ENCODE data around the gene PHRF1.
A peak's percentile ranks its signal among the peaks of the same experiment; 100 is the strongest.

The PHRF1 gene

DNA sequence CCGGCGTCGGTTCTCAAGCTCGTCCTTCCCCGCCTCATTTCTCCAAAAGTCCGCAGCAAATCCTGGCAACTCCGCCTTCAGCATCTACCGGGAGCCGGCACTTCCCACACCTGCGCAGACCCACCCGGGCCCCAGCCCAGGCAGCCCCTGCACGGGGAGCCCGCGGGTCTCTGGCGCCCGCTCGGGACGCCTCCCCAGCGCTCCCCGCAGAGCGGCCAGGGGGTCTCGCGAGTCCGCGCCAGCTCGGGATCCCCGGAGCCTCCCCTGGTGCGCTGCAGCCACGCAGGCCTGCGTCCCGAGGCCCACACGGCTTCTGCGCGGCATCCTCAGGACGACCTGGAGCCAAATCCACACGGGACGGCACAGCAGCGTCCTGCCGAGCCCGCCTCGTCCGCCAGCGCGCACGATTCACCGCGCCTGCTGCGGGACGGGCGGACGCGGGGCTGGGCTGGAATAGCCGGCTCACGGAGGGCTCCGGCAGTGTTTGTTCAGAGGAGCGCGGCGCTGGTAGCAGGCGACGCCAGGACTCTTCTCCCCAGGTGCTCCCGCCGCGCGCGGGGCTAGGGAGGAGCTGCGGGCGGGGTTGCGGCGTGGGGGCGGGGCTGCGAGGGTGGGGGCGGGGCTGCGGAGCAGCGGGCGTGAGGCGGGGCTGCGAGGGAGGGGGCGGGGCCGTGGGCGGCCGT, 816 bp upstream of the PHRF1 start:
- peak; percentile 93 for DNase-seq

DNA sequence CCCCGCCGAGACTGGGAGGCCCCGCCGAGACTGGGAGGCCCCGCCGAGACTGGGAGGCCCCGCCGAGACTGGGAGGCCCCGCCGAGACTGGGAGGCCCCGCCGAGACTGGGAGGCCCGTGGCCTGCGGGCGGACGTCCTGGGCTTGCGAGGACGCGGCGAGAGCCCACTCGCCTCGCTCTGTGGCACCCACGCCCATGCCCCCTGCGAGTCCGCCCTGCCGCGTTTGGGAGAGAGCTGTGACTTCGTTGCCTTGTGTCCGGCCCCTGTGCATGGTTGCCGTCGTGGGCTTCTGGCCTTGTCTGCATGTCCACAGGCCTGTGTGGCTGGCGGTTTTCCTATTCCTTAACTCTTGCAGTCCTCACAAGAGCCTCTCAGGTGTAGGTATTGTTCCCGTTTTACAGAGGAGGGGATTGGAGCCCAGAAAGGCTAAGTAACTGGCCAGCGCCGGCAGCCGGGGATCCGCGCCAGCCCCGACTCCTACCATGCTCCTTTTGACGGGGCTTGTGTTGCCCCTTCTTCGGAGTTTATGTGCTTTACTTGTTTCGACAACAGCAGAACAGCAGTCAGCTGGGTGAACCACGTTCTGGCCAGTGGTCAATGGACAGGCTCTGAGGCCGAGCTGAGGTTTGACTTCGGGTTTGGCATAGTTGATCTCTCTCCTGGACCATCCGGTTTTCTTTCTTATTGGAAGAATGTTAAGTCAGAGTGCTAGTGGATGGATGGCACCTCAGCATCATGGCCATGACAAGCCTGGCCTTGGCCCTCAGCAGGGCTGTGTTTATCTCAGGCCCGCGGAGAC, 741 bp downstream of the PHRF1 start:
- DNase-seq: no peak

DNA sequence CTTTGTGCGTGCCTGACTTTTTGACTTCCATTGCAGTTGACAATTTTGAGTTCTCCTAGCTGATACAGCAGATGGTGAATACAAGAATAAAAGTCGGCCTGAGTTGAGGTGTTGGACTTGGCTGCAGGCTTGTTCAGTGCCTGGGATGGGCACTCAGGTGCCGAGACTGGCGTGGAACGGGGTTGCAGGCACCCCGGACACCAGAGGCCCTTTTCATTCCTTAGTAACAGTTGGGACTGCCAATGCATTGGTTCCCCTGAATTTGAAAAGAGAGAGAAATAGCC, 1.3 kb downstream of the PHRF1 start:
- DNase-seq: no peak

DNA sequence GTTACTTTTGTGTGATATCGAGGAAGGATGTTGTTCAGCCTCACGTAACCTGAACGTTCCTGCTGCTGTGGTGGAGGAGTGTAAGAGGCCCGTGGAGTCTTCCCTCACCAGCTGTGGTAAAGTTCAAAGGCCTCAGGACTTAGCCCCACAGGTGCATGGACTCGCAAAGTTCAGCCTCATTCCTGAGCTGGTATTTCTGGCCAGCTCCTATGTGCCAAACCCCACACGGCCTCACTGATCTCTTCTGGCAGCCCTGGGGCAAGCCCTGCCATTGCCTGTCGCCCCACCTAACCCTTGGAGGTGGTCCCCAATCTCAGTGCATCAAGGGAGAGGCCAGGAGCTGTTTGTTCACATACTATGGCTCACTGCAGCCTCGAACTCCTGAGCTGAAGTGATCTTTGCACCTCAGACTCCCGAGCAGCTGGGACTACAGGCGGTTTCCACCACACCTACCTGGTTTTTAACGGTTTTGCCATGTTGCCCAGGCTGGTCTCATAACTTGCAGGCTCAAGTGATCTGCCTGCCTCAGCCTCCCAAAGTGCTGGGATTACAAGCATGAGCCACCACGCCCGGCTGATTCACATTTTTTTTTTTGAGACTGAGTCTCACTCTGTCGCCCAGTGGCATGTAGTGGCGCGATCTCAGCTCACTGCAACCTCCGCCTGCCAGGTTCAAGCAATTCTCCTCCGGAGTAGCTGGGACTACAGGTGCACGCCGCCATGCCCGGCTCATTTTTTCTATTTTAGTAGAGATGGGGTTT, 2.2 kb downstream of the PHRF1 start:
- DNase-seq: no peak

DNA sequence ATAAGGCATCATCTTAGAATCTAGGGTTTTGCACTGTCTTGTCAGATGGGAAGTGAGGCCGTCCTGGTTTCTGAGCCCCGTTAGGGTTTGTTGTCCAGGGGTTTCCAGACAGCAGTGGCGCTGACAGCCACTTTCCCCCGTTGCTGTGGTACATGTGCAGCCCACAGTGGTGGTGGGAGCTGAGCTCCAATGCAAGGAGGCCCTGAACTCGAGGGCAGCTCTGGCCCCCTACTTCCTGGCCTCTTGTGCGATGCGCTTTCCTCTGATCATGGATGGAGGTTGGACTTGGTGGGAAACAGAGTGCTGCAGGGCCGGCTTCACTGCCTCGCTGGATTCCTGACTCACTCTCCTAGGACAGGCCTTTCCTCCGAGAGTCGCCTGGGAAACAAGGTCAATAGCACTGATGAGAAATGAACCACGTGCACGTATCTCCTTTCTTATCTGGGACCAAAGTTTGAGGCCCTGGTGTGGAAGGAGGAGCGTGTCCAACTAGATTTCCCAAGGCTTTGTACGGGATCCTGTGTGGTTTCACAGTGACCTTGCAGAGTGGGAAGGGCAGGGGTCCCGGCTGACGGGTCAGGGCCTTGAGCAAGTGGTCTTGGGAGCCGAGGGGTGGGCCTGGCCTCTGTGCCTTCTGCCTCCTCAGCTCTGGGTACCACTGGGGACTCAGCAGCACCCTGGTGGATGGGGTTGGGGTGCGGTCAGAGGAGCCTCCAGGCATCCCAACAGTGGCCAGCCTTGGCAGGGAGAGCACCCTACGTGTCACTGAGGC, 3.7 kb downstream of the PHRF1 start:
- no peak for DNase-seq

DNA sequence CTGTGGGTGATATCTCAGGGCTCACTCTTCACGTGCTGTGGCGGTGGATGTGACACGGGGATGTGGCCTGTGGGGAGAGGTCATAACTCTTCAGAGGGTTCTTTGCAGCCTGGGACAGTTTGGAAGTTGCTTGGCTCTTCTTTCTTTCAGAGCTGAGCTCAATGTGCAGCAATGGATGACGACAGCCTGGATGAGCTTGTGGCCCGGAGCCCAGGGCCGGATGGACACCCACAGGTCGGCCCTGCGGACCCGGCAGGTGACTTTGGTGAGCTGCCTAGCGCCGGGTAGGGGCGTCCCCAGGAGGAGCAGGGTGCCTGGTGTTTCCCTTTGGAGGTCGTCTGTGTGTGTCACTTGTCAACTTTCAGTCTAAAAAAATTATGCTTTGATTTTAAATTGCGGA, 5.1 kb downstream of the PHRF1 start:
- DNase-seq: no peak

DNA sequence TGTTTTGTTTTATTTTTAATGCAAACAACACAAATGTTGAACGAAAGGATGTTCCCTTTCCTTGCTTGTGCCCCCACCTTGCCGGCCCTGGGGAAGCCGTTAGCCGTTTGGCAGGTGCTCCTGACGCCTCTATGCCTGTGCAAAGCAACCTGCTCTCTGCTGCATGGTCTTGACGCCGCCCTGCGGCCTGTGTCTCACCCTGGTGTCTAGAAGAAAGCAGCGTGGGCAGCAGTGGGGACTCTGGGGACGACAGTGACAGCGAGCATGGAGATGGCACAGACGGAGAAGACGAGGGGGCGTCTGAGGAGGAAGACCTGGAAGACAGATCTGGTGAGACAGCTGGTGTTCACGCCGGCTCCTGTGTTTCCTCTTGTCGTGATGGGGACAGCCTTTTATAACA, 5.5 kb downstream of the PHRF1 start:
- DNase-seq: no peak

DNA sequence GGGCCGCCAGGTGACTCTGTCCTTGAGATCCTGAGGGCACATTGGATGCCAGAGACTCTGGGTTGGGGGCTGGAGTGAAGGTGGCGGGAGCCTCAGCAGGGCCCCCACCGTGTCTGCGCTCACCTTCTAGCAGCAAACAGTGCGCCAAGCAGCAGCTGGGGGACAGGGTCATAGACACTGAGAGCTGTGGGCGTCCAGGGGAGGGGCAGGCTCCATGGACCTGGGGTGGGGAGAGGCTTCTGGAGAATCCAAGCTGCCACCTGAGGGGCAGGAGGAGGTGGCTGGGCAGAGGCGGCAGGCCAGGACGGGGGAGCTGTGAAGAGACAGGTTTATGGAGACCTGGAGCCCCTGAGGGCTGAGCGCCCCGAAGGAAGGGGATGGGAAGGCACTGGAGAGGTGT, 8.0 kb downstream of the PHRF1 start:
- no peak for DNase-seq

DNA sequence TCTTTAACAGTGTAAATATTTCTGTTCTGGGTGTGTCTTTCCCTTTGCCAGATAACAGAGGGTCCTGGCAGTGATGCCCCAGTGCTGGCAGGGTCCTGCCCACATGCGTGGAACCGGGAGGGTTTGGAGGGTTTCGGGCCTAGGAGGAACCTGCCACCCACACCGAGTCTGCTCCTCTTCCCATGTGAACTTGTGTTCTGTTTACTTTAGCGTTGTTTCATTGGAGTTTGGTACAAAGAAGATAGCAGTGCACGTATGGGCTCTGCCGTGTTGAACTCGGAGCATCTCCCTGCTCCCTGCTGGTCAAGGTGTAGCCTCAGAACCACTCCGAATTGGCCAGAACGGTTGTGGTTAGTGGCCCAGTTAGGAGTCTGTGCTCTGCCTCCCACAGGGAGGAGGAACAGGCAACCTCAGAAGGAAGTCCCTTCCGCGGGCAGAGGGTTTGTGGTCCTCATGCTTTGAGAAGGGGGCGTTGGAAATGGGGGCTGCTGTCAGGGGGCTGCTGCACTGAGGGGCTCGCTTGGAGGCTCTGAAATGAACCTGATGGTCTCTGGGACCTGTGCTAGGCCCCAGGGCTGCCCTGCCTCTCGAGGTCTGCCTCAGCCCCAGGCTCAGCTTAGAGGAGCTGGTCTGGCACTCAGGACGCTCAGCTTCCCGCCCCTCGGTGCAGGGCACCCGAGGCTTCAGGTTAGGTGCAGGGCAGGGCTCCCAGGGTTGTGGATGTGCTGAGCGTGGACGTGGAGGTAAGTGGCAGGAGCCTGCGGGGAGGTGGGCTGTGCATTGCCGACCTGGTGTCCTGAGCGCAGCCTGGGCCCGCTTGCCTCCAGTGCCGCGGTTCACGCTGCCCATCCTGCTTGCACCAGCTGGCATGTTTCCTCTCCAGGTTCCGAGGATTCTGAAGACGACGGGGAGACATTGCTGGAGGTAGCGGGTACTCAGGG, 10.4 kb downstream of the PHRF1 start:
- DNase-seq: no peak

DNA sequence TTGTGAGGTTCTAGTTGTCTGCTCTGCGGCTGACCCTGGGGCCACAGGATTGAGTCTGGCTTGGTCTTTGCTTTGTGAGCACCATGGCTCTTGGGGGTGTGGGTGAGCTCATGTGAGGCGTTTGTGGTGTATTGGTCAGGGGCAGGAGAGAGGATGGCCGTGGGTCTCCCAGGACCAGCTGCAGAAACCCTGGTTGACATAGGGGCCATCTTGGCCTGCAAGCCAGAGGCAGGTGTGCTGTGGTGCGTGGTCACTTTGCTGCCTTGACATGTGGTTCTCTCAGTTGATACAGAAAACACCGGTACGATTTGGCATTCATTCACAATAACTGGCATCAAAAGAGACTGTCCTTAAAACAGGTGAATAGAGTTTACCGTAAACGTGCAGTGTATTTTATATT, 11.3 kb downstream of the PHRF1 start:
- no peak for DNase-seq

DNA sequence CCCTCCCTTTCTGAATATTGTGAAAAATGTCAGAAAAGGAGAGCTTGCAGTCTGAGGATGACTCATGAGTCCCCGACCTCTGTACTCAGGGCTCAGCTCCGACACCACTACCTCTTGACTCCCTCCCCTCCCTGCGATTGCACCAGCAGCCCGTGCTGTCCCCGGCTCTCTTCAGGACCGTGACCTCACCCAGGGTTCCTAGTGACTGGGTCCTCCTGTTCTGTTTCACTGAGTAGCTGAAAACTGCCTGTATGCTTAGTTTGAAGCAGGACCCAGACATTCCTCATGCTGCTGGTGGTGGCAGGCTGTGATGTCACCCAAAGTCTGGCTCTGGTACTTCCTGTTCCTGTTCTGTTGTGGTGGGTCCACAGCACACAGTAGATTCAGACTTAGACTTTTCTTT, 11.7 kb downstream of the PHRF1 start:
- no peak for DNase-seq

DNA sequence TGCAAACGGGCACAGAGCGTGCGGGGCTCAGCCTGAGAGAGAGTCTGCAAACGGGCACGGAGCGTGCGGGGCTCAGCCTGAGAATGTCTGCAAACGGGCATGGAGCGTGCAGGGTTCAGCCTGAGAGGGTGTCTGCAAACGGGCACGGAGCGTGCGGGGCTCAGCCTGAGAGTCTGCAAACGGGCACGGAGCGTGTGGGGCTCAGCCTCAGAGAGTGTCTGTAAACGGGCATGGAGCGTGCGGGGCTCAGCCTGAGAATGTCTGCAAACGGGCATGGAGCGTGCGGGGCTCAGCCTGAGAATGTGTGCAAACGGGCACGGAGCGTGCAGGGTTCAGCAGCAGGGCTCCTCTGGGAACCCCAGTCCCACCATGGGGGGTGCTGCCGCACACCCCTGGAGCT, 13.5 kb downstream of the PHRF1 start:
- DNase-seq: no peak

DNA sequence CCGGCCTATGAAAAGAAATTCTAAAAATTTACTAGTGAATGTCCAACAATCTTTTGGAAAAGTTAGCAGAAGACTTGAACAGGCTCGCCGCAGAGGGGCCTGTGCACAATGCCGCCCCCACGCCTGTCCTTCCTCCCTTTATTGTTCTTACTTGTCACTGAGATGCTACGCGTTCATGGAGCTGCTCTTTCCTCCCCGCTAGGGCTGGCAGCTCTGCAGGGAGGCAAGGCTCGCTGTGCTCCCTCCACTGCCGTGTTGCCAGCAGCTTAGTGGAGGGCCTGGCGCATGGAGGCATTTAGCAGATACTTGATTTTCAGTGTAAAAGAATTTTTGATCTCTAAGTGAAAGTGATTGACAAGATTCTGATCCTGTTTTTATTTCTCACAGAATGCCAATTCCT, 14.7 kb downstream of the PHRF1 start:
- no peak for DNase-seq

DNA sequence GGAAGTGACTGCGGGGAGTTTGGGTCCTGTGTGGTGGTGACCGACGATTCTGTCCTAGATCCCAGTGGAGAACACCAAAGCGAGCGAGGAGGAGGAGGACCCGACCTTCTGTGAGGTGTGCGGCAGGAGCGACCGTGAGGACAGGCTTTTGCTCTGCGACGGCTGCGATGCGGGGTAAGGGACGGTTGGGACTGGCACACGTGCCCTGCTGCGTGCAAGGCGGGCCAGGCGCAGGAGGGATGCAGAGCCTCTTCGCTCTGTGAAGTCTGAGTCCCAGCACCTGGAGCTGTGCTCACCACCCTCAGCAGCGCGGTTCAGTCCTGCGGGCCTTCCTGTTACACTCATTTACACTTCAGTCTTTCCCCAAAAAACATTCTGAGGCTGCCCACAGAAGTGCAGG, 16.2 kb downstream of the PHRF1 start:
- DNase-seq: no peak

DNA sequence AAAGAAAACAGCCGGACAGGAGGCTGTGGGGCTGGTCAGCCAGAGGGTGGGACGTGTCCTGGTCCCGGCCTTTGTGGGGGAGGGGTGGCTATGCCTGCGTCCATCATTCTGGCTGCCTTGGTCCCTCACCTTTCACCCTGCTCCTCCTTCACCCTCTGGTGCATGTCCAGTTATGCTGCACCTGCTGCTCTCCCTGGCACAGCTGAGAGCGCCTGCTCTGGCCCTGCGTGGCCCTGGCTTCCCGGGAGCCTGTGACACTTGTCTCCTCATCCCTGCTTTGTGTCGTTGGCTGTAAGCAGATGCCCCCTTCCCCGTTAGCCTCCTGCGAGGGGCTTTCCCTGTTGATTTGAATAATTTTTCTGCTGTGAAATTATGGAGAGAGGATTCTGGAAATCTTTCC, 16.6 kb downstream of the PHRF1 start:
- no peak for DNase-seq

DNA sequence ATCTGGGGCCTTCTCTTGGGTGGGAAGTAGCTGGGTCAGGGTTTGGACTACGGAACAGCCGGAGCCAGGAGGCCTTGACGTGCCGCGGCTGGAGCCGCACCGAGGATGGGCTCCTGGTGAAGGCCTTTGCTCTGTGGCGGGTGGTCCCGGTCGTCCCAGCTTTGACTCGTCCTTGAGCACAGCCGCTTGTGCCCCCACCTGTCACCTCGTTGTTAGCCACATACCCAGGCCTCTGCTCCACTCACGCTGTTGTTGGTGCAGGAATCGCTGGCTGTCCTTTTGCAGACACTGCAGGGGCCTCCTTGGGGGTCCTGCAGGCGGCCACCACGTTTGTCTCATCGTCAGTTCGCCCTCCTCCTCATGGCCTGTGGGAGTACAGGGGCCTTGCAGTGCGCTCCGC, 17.1 kb downstream of the PHRF1 start:
- DNase-seq: no peak

DNA sequence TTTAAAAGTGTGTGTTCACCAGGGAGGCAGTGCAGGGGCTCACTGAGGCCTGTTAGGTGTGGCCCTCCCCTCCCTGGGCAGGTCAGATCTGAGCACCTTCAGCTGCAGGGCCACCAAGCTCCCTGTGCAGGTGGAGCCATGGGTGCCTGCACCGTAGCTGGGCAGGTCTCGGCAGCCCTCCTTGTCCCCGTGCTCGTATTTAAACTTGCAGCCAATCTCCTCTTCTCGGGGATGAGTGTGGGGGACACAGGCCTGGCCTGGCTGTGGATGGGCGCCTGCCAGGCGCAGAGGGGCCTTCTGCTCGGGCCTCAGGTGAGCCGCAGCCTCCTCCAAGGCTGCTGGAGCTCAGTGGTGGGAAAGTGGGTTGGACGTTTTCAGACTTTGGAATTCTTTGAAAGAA, 19.1 kb downstream of the PHRF1 start:
- no peak for DNase-seq

DNA sequence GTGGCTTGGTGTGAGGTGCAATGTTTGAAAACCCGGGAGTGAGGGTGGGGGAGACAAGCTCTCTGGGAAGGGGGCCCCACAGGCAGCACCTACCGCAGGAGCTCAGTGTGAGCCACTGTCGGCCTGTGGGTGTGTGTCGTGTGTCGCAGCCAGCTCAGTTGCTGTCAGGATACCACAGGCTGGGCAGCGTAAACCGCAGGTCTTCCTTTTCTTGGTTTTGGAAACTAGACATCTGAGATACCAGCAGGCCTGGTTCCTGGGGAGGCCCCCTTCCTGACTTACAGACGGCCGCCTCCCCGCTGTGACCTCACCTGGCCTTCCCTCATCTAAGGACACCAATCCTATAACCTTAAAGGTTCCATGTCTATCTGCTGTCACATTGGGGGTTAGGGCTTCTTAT, 20.1 kb downstream of the PHRF1 start:
- DNase-seq: no peak

DNA sequence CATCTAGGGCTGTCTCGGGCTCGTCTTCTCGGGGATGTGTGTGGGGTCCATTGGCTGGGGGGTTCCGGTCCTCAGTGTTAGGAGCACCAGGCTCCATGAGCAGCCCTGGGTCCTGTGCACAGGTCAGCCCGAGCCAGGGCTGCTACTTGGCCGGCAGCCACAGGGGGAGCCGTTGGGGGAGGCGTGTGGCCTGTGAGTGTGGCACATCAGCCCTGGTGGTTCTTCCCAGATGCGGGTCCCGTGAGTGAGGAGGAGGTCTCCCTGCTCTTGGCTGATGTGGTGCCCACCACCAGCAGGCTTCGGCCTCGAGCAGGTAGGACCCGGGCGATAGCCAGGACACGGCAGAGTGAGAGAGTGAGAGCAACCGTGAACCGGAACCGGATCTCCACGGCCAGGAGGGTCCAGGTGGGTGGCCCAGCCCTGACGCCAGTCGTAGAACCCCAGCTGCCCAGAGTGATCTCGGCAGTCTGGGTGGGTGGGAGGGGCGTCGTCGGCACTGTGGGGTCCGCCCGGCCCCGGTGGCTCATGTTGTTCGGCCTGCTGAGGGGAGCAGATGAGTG, 21.0 kb downstream of the PHRF1 start:
- DNase-seq: no peak

DNA sequence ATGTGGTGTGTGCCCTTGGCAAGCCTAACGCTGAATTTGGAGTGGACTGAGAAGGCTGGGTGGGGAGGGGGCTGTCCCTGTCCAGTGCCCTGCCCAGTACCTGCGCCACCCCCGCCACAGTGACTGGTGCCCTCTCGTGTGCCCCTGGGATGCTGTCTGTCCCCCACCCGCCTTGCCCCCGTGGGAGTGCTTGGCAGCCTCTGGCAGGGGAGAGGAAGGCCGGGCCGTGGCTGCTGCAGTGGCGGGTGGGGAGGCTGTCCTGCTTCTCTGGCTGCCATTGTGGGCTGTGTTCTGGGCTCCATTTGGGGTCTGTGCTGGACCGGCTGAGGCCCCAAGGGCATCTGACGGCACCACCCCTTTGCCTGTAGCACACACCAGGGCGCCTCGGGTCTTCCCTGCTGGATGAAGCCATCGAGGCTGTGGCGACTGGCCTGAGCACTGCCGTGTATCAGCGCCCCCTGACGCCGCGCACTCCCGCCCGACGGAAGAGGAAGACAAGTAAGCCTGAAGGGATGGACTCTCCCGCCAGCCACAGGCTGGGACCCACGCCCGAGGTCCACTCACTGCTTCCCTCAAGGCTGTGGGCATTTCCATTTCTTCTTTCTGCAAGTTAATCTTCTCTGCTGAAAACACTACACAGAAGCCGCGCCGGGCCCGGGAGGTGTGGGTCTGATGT, 21.9 kb downstream of the PHRF1 start:
- no peak for DNase-seq

DNA sequence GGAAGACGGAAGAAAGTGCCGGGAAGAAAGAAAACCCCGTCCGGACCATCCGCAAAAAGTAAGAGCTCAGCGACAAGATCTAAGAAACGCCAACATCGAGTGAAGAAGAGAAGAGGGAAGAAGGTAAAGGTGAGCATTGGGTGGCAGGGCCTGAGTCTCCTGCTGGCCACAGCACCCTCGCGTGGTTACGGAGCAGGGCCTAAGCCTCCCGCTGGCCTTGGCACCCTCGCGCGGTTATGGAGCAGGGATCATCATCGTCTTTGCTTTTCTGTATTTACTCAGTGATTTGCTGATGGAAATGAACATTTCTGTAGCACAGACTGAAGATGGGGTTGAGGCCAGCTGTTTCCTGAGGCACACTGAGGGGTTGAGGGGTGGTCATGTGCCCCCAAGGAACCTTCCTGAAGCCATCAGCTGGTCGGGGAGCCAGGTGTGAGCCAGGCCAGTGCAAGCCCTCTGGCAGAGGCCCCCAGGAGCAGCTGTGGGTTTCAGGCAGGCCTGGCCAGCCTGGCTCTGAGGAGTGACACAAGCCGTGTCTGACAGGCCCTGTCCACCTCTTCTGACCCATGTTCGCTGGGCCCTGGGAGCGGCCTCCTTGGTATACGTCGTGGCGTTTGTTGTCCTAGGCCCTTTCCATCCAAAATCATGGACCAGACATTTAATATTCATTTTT, 25.4 kb downstream of the PHRF1 start:
- no peak for DNase-seq

Data from NCI-H2227 treated with DMSO at 0.1 percent for 48 hours (cell line).